T-helper 1 cell treated with Interleukin-12 subunit alpha and Interleukin-12 subunit beta and Interleukin-4 antibody, amounts not matched to agents 30 μg/mL and 1 μg/mL, for 36 hours (primary cell): ENCODE measurements around the gene SP1.
"Not testable (repeated sequence)": the region's sequence is repeated elsewhere in the genome, so short reads cannot be mapped to it uniquely, and the experiment has no call there.

Source experiments
- H3K27ac Mint-ChIP-seq: one replicate; pipeline ENCODE4 v1.8.0; 2021; ENCODE audit warnings: mild to moderate bottlenecking, mixed read lengths
- H3K27me3 Mint-ChIP-seq: one replicate; pipeline ENCODE4 v1.8.0; 2021; ENCODE audit warnings: low read depth, mixed read lengths
- H3K36me3 Mint-ChIP-seq: one replicate; pipeline ENCODE4 v1.8.0; 2021; ENCODE audit warnings: low read depth, mixed read lengths
- H3K4me1 Mint-ChIP-seq: one replicate; pipeline ENCODE4 v1.8.0; 2021; ENCODE audit warnings: low read depth, mixed read lengths
- H3K4me3 Mint-ChIP-seq: one replicate; pipeline ENCODE4 v1.8.0; 2021; ENCODE audit warnings: mild to moderate bottlenecking, moderate library complexity, mixed read lengths
- H3K9me3 Mint-ChIP-seq: one replicate; pipeline ENCODE4 v1.8.0; 2021; ENCODE audit warnings: mixed read lengths

Gene SP1

GRCh38 chr12:53379389-53380103, 430 bp upstream of the SP1 start:
- Mint-ChIP-seq H3K4me1 (peaks cover 24% of the 10 kb centered on the region), H3K27ac (no peak overlapping the region), H3K4me3 (no peak overlapping the region), H3K9me3 (no peaks in the 10 kb centered on the region), H3K36me3 (peaks cover 28% of the 10 kb centered on the region), H3K27me3 (no peaks in the 10 kb centered on the region)

GRCh38 chr12:53380794-53381730, 1.1 kb downstream of the SP1 start:
- peak overlapping the region; percentile 92 for H3K4me3 Mint-ChIP-seq

GRCh38 chr12:53381731-53382630, 2.0 kb downstream of the SP1 start:
- H3K27me3 Mint-ChIP-seq = no peaks in the 10 kb centered on the region
- H3K9me3 Mint-ChIP-seq = no peaks in the 10 kb centered on the region
- peak overlapping the region; percentile 92 for H3K4me3 Mint-ChIP-seq
- peaks cover 34% of the 10 kb centered on the region for H3K36me3 Mint-ChIP-seq
- peaks cover 32% of the 10 kb centered on the region for H3K4me1 Mint-ChIP-seq
- peak overlapping the region; percentile 91 for H3K27ac Mint-ChIP-seq

More at GRCh38 chr12:53380794-53381730, 1.1 kb downstream of the SP1 start:
- peaks cover 33% of the 10 kb centered on the region for H3K36me3 Mint-ChIP-seq
- peak overlapping the region; percentile 93 for H3K27ac Mint-ChIP-seq
- H3K9me3 Mint-ChIP-seq = no peaks in the 10 kb centered on the region
- peaks cover 28% of the 10 kb centered on the region for H3K4me1 Mint-ChIP-seq
- H3K27me3 Mint-ChIP-seq = no peaks in the 10 kb centered on the region

GRCh38 chr12:53383258-53383657, 3.3 kb downstream of the SP1 start:
- Mint-ChIP-seq H3K36me3 (peaks cover 35% of the 10 kb centered on the region), H3K27me3 (no peaks in the 10 kb centered on the region), H3K27ac (peak overlapping the region; percentile 58), H3K4me3 (peak overlapping the region; percentile 92), H3K9me3 (no peaks in the 10 kb centered on the region), H3K4me1 (peaks cover 39% of the 10 kb centered on the region)

- Mint-ChIP-seq H3K36me3 (peaks cover 43% of the 10 kb centered on the region), H3K4me1 (peaks cover 55% of the 10 kb centered on the region), H3K27ac (peak overlapping the region; percentile 78), H3K4me3 (peak overlapping the region; percentile 70)
- not testable (repeated sequence) for H3K9me3 Mint-ChIP-seq, H3K27me3 Mint-ChIP-seq
Measured at GRCh38 chr12:53386381-53386780, 6.4 kb downstream of the SP1 start.

- peak overlapping the region; percentile 34 for H3K4me3 Mint-ChIP-seq
- no peak overlapping the region for H3K27ac Mint-ChIP-seq
- peaks cover 39% of the 10 kb centered on the region for H3K4me1 Mint-ChIP-seq
- H3K27me3 Mint-ChIP-seq = no peaks in the 10 kb centered on the region
- no peaks in the 10 kb centered on the region for H3K9me3 Mint-ChIP-seq
- peaks cover 23% of the 10 kb centered on the region for H3K36me3 Mint-ChIP-seq
Measured at GRCh38 chr12:53388932-53389331, 9.0 kb downstream of the SP1 start.

GRCh38 chr12:53389702-53390101, 9.7 kb downstream of the SP1 start:
- Mint-ChIP-seq H3K9me3 (no peaks in the 10 kb centered on the region), H3K27ac (peak overlapping the region; percentile 6), H3K4me3 (peak overlapping the region; percentile 16), H3K4me1 (peaks cover 39% of the 10 kb centered on the region), H3K36me3 (peaks cover 19% of the 10 kb centered on the region), H3K27me3 (no peaks in the 10 kb centered on the region)

- Mint-ChIP-seq H3K27ac (no peak overlapping the region), H3K4me3 (no peak overlapping the region)
Measured at GRCh38 chr12:53391724-53392123, 11.7 kb downstream of the SP1 start.

GRCh38 chr12:53399896-53400295, 19.9 kb downstream of the SP1 start:
- Mint-ChIP-seq H3K27me3 (no peaks in the 10 kb centered on the region), H3K36me3 (peaks cover 10% of the 10 kb centered on the region), H3K9me3 (no peaks in the 10 kb centered on the region), H3K4me1 (peaks cover 1% of the 10 kb centered on the region), H3K4me3 (no peak overlapping the region), H3K27ac (no peak overlapping the region)

More at GRCh38 chr12:53391724-53392123, 11.7 kb downstream of the SP1 start:
- peaks cover 31% of the 10 kb centered on the region for H3K4me1 Mint-ChIP-seq
- H3K36me3 Mint-ChIP-seq = peaks cover 18% of the 10 kb centered on the region
- no peaks in the 10 kb centered on the region for H3K27me3 Mint-ChIP-seq
- H3K9me3 Mint-ChIP-seq = no peaks in the 10 kb centered on the region

GRCh38 chr12:53402351-53402750, 22.4 kb downstream of the SP1 start:
- H3K27ac Mint-ChIP-seq, H3K9me3 Mint-ChIP-seq, H3K4me1 Mint-ChIP-seq, H3K27me3 Mint-ChIP-seq, H3K4me3 Mint-ChIP-seq: not testable (repeated sequence)
- peaks cover 13% of the 10 kb centered on the region for H3K36me3 Mint-ChIP-seq

GRCh38 chr12:53402871-53403270, 22.9 kb downstream of the SP1 start:
- H3K27me3 Mint-ChIP-seq = no peaks in the 10 kb centered on the region
- H3K4me3 Mint-ChIP-seq = no peak overlapping the region
- H3K36me3 Mint-ChIP-seq = peaks cover 13% of the 10 kb centered on the region
- no peak overlapping the region for H3K27ac Mint-ChIP-seq
- H3K4me1 Mint-ChIP-seq = peaks cover under 1% of the 10 kb centered on the region
- H3K9me3 Mint-ChIP-seq = no peaks in the 10 kb centered on the region

GRCh38 chr12:53410951-53411350, 31.0 kb downstream of the SP1 start:
- Mint-ChIP-seq H3K36me3 (peaks cover 40% of the 10 kb centered on the region), H3K27me3 (no peaks in the 10 kb centered on the region), H3K27ac (no peak overlapping the region), H3K4me1 (peaks cover 19% of the 10 kb centered on the region), H3K9me3 (no peaks in the 10 kb centered on the region), H3K4me3 (no peak overlapping the region)

- no peaks in the 10 kb centered on the region for H3K27me3 Mint-ChIP-seq
- peaks cover 28% of the 10 kb centered on the region for H3K4me1 Mint-ChIP-seq
- peaks cover 38% of the 10 kb centered on the region for H3K36me3 Mint-ChIP-seq
- peak overlapping the region; percentile 55 for H3K27ac Mint-ChIP-seq
- H3K9me3 Mint-ChIP-seq = no peaks in the 10 kb centered on the region
- no peak overlapping the region for H3K4me3 Mint-ChIP-seq
Measured at GRCh38 chr12:53413485-53414204, 33.7 kb downstream of the SP1 start.
